Measurements from ENCODE around the gene TBC1D9.

DNA sequence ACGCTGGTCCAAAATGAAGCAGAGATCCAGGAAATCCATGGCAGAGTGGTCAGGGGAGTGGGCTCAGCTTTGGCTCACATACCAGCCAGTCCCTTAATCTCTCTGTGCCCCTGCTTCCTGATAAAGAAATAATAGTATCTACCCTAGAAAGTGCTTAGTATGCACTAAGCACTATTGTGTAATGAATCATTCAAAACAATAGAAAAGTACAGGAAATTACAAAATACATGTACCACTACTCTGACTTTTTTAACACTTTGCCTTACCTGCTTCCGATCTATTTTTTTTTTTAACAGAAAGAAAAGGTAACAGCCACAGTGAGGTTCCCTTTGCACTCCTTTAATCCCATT, 49.9 kb downstream of the TBC1D9 start:
- TF ChIP-seq, protein P1, sequence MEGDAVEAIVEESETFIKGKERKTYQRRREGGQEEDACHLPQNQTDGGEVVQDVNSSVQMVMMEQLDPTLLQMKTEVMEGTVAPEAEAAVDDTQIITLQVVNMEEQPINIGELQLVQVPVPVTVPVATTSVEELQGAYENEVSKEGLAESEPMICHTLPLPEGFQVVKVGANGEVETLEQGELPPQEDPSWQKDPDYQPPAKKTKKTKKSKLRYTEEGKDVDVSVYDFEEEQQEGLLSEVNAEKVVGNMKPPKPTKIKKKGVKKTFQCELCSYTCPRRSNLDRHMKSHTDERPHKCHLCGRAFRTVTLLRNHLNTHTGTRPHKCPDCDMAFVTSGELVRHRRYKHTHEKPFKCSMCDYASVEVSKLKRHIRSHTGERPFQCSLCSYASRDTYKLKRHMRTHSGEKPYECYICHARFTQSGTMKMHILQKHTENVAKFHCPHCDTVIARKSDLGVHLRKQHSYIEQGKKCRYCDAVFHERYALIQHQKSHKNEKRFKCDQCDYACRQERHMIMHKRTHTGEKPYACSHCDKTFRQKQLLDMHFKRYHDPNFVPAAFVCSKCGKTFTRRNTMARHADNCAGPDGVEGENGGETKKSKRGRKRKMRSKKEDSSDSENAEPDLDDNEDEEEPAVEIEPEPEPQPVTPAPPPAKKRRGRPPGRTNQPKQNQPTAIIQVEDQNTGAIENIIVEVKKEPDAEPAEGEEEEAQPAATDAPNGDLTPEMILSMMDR (IDR thresholded peaks at IDR 0.05), result no peak
- no peak for TF ChIP-seq POLR2A (IDR thresholded peaks at IDR 0.05)
